ENCODE measurements around the gene HSF4.

DNA sequence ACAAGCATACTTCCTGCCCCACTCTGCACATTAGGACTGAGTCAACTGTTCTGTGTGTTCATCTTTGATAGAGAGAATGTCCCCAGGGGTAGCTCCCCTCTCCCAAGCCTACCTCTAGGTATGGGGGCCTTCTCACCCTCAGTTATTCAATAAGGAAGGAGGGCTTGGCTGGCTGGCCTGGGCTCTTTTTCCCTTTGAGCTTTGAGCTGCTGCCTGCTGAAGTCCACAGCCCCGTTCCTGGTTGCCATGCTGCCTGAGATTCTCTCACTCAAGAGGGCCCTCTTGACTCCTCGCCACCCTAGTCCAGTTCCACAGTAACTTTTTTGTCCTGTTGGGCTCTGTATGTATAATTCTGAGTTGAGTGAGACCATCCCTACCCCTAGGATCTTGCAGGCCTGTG is 18.8 kb upstream of the HSF4 start:
- TF ChIP-seq POLR2A (IDR thresholded peaks at IDR 0.05) (no peak), EP300 (IDR thresholded peaks at IDR 0.05) (no peak), POLR2AphosphoS5 (IDR thresholded peaks at IDR 0.05) (no peak)
- TF ChIP-seq, protein P1, sequence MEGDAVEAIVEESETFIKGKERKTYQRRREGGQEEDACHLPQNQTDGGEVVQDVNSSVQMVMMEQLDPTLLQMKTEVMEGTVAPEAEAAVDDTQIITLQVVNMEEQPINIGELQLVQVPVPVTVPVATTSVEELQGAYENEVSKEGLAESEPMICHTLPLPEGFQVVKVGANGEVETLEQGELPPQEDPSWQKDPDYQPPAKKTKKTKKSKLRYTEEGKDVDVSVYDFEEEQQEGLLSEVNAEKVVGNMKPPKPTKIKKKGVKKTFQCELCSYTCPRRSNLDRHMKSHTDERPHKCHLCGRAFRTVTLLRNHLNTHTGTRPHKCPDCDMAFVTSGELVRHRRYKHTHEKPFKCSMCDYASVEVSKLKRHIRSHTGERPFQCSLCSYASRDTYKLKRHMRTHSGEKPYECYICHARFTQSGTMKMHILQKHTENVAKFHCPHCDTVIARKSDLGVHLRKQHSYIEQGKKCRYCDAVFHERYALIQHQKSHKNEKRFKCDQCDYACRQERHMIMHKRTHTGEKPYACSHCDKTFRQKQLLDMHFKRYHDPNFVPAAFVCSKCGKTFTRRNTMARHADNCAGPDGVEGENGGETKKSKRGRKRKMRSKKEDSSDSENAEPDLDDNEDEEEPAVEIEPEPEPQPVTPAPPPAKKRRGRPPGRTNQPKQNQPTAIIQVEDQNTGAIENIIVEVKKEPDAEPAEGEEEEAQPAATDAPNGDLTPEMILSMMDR (IDR thresholded peaks at IDR 0.05), result no peak
